SK-N-SH treated with all-trans-retinoic acid at 6 μM for 48 hours (cell line): ENCODE results near the gene FCER1G.

Experiments
- CSRNP3 ChIP-seq: fragments of 250-450 bp; sonication (Bioruptor Pico); IDR thresholded peaks from 2 replicates; pipeline ENCODE4 v1.5.1; 2021; ENCODE audit warnings: mild to moderate bottlenecking, moderate library complexity
- ISL1 ChIP-seq: fragments of 250-450 bp; sonication (Bioruptor Pico); IDR thresholded peaks from 2 replicates; pipeline ENCODE4 v2.1.2; 2022; ENCODE audit warnings: mild to moderate bottlenecking, moderate library complexity
- PATZ1 ChIP-seq: fragments of 250-450 bp; sonication (Bioruptor Pico); IDR thresholded peaks from 2 replicates; pipeline ENCODE4 v1.8.0; 2020; ENCODE audit warnings: mild to moderate bottlenecking, moderate library complexity, borderline replicate concordance
- PPARA ChIP-seq: fragments of 250-450 bp; sonication (Bioruptor Pico); IDR thresholded peaks from 2 replicates; pipeline ENCODE4 v1.5.0; 2020; ENCODE audit warnings: mild to moderate bottlenecking, borderline replicate concordance
- TOX ChIP-seq: fragments of 250-450 bp; sonication (Bioruptor Pico); IDR thresholded peaks from 2 replicates; pipeline ENCODE4 v1.8.0; 2021; ENCODE audit warnings: mild to moderate bottlenecking, moderate library complexity, borderline replicate concordance
- TSHZ2 ChIP-seq: fragments of 250-450 bp; sonication (Bioruptor Pico); IDR thresholded peaks from 2 replicates; pipeline ENCODE4 v1.5.0; 2020; ENCODE audit warnings: mild to moderate bottlenecking, moderate library complexity
- ZFP30 ChIP-seq: fragments of 450-650 bp; formaldehyde crosslinking; IDR thresholded peaks from 2 replicates; pipeline ENCODE4 v1.5.0; 2022; ENCODE audit warnings: mild to moderate bottlenecking, moderate library complexity

- TF ChIP-seq PPARA (CRISPR knock-in tag) (no peak), ISL1 (CRISPR knock-in tag) (no peak), TOX (no peak), PATZ1 (no peak), ZFP30 (CRISPR knock-in tag) (no peak), CSRNP3 (CRISPR knock-in tag) (no peak), TSHZ2 (CRISPR knock-in tag) (no peak)
These were observed 40.2 kb upstream of the FCER1G start for GRCh38 chr1:161174911-161175310.
